ENCODE results near the gene SH2D1B.

DNA sequence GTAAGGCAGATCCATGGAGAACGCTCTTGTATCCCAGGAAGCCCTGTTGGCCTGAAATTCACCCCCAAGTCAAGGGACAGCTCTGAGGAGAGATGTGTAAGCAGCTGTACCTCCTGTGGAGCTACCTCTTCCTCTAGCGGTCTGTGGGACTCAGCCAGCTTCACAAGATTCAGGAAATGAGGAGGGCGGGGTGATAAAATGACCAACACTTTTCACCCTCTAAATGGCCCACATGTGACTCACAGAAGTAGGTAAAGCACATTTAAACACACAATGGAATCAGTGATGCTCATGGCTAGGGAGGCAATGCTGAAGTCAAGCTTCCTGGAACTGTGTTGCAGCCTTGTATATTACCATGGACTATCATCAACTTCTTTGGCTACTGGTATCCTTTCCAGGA lies at the start of gene SH2D1B:
- TF ChIP-seq POLR2AphosphoS5 (IDR thresholded peaks at IDR 0.05; ENCODE audit: control insufficient read depth, insufficient read depth, low read depth, low read length) (no peak), SNAPC5 (CRISPR knock-in tag; IDR thresholded peaks at IDR 0.05) (no peak), ZNF3 (CRISPR knock-in tag; IDR thresholded peaks at IDR 0.05) (no peak)
- TF ChIP-seq, protein P1, sequence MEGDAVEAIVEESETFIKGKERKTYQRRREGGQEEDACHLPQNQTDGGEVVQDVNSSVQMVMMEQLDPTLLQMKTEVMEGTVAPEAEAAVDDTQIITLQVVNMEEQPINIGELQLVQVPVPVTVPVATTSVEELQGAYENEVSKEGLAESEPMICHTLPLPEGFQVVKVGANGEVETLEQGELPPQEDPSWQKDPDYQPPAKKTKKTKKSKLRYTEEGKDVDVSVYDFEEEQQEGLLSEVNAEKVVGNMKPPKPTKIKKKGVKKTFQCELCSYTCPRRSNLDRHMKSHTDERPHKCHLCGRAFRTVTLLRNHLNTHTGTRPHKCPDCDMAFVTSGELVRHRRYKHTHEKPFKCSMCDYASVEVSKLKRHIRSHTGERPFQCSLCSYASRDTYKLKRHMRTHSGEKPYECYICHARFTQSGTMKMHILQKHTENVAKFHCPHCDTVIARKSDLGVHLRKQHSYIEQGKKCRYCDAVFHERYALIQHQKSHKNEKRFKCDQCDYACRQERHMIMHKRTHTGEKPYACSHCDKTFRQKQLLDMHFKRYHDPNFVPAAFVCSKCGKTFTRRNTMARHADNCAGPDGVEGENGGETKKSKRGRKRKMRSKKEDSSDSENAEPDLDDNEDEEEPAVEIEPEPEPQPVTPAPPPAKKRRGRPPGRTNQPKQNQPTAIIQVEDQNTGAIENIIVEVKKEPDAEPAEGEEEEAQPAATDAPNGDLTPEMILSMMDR (IDR thresholded peaks at IDR 0.05 in 2 of 3, conservative IDR thresholded peaks at IDR 0.05 in 1 of 3; ENCODE audit: insufficient read depth in 2 of 3, low read depth in 1 of 3, low read length in 3 of 3): 0 out of 6 replicates have a peak, but pooled peaks of 1 of the 3 experiments have one; percentile 6
- TF ChIP-seq, protein P2, sequence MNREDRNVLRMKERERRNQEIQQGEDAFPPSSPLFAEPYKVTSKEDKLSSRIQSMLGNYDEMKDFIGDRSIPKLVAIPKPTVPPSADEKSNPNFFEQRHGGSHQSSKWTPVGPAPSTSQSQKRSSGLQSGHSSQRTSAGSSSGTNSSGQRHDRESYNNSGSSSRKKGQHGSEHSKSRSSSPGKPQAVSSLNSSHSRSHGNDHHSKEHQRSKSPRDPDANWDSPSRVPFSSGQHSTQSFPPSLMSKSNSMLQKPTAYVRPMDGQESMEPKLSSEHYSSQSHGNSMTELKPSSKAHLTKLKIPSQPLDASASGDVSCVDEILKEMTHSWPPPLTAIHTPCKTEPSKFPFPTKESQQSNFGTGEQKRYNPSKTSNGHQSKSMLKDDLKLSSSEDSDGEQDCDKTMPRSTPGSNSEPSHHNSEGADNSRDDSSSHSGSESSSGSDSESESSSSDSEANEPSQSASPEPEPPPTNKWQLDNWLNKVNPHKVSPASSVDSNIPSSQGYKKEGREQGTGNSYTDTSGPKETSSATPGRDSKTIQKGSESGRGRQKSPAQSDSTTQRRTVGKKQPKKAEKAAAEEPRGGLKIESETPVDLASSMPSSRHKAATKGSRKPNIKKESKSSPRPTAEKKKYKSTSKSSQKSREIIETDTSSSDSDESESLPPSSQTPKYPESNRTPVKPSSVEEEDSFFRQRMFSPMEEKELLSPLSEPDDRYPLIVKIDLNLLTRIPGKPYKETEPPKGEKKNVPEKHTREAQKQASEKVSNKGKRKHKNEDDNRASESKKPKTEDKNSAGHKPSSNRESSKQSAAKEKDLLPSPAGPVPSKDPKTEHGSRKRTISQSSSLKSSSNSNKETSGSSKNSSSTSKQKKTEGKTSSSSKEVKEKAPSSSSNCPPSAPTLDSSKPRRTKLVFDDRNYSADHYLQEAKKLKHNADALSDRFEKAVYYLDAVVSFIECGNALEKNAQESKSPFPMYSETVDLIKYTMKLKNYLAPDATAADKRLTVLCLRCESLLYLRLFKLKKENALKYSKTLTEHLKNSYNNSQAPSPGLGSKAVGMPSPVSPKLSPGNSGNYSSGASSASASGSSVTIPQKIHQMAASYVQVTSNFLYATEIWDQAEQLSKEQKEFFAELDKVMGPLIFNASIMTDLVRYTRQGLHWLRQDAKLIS (CRISPR knock-in tag; IDR thresholded peaks at IDR 0.05): no peak
